ENCODE results near the gene SYT1. TPM values are rescaled to one million over a fixed set of nuclear protein-coding genes. Genes with fewer than 3 reads are reported as not detected.
A peak's percentile ranks its signal among the peaks of the same experiment; 100 is the strongest.

Gene SYT1
- total and polyA plus RNA-seq, 4 donors = 0.53 to 0.84 (median 0.64) TPM

DNA sequence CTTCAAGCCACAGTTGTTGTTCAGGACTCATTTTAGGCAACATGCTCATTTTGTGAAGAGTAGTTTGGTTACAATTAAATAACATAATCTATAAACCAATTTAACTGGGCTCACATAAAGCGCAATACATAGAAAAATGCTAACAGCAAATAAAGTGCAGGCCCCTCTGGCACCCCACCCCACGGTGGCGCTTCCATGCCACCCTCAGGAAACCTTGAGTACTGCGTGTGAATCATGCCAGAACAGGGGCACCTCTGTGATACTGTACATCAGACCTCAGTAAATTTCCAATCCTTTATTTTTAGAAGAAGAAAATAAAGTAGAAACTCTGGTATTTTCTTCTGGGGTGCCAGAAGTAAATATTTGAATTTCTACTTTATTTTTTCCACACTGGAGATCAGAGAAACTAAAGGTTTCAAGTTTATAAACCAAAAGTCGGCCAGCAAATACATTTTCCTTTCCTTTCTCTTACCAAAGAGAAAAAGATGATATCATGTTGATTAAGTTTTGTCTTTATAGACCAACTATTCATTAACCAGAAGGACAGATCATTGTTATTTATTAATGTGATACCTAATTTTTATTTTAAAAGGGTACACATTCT, 509.4 kb downstream of the SYT1 start:
- H3K27me3 ChIP-seq (ENCODE audit: control insufficient read depth in 4 of 4, insufficient read depth in 4 of 4, low read length in 3 of 4) = peaks cover 0 to 2% (median 0%) of the 10 kb centered on the region in 4 donors
- no peak overlapping the region for H3K4me3 ChIP-seq (ENCODE audit: low read depth in 1 of 3, low read length in 3 of 3)
- no peaks in the 10 kb centered on the region for H3K36me3 ChIP-seq (ENCODE audit: control insufficient read depth in 4 of 4, insufficient read depth in 3 of 4, low read depth in 1 of 4, low read length in 3 of 4)
- no peak for DNase-seq (ENCODE audit: low spot score)
- H3K4me1 ChIP-seq (ENCODE audit: control insufficient read depth in 4 of 4, insufficient read depth in 4 of 4, low read length in 3 of 4) = no peaks in the 10 kb centered on the region
- WGBS = 64% methylated on average over 5 of the region's 5 CpGs
- no peaks in the 10 kb centered on the region for H3K9me3 ChIP-seq (ENCODE audit: control insufficient read depth in 4 of 4, low read length in 3 of 4)
- no peak overlapping the region for H3K9ac ChIP-seq (ENCODE audit: low read depth in 1 of 2, low read length in 2 of 2)
- no peak overlapping the region for H3K27ac ChIP-seq (ENCODE audit: low read depth in 1 of 2, low read length in 2 of 2)
- no peak for TF ChIP-seq JUND (IDR thresholded peaks at IDR 0.05)
- TF ChIP-seq, protein P1, sequence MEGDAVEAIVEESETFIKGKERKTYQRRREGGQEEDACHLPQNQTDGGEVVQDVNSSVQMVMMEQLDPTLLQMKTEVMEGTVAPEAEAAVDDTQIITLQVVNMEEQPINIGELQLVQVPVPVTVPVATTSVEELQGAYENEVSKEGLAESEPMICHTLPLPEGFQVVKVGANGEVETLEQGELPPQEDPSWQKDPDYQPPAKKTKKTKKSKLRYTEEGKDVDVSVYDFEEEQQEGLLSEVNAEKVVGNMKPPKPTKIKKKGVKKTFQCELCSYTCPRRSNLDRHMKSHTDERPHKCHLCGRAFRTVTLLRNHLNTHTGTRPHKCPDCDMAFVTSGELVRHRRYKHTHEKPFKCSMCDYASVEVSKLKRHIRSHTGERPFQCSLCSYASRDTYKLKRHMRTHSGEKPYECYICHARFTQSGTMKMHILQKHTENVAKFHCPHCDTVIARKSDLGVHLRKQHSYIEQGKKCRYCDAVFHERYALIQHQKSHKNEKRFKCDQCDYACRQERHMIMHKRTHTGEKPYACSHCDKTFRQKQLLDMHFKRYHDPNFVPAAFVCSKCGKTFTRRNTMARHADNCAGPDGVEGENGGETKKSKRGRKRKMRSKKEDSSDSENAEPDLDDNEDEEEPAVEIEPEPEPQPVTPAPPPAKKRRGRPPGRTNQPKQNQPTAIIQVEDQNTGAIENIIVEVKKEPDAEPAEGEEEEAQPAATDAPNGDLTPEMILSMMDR (IDR thresholded peaks at IDR 0.05; ENCODE audit: low read depth, low read length, missing input control) = peak; percentile 35
- peak; percentile 54 to 61 for TF ChIP-seq RAD21 (IDR thresholded peaks at IDR 0.05)
- no peak for TF ChIP-seq NR2F2 (IDR thresholded peaks at IDR 0.05)

DNA sequence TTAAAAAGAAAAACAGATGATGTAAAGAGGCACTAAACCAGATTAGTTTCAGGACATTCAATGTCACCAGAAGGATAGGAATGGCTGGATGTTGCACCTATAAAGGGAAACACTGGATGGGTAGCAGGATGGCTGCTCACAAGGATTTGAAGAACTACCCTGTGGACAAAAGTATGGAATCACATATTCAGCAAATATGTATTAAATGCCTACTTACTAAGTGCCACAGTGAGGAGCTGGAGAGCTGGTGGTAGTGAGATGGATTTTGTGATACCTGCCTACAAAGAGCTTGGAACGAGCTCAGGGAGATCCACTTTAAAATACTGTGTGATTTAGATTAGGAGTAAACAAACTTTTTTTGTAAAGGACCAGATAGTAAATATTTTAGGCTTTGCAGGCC, 510.0 kb downstream of the SYT1 start:
- Histone ChIP-seq H3K4me1 (ENCODE audit: control insufficient read depth in 4 of 4, insufficient read depth in 4 of 4, low read length in 3 of 4) (no peaks in the 10 kb centered on the region), H3K9ac (ENCODE audit: low read depth in 1 of 2, low read length in 2 of 2) (no peak overlapping the region), H3K9me3 (ENCODE audit: control insufficient read depth in 4 of 4, low read length in 3 of 4) (no peaks in the 10 kb centered on the region), H3K27me3 (ENCODE audit: control insufficient read depth in 4 of 4, insufficient read depth in 4 of 4, low read length in 3 of 4) (peaks cover 0 to 2% (median 0%) of the 10 kb centered on the region in 4 donors), H3K4me3 (ENCODE audit: low read depth in 1 of 3, low read length in 3 of 3) (no peak overlapping the region), H3K27ac (ENCODE audit: low read depth in 1 of 2, low read length in 2 of 2) (no peak overlapping the region), H3K36me3 (ENCODE audit: control insufficient read depth in 4 of 4, insufficient read depth in 3 of 4, low read depth in 1 of 4, low read length in 3 of 4) (no peaks in the 10 kb centered on the region)
- TF ChIP-seq RXRA (IDR thresholded peaks at IDR 0.05) = no peak
- TF ChIP-seq RAD21 (IDR thresholded peaks at IDR 0.05) = no peak
- no peak for TF ChIP-seq FOXA2 (IDR thresholded peaks at IDR 0.05)
- TF ChIP-seq NR2F2 (IDR thresholded peaks at IDR 0.05) = no peak
- no peak for TF ChIP-seq EGR1 (IDR thresholded peaks at IDR 0.05; ENCODE audit: low read depth in 2 of 2)
- TF ChIP-seq FOXA1 (IDR thresholded peaks at IDR 0.05) = no peak
- TF ChIP-seq, protein P1 (IDR thresholded peaks at IDR 0.05; ENCODE audit: low read depth, low read length, missing input control) = no peak
- TF ChIP-seq, protein P2, sequence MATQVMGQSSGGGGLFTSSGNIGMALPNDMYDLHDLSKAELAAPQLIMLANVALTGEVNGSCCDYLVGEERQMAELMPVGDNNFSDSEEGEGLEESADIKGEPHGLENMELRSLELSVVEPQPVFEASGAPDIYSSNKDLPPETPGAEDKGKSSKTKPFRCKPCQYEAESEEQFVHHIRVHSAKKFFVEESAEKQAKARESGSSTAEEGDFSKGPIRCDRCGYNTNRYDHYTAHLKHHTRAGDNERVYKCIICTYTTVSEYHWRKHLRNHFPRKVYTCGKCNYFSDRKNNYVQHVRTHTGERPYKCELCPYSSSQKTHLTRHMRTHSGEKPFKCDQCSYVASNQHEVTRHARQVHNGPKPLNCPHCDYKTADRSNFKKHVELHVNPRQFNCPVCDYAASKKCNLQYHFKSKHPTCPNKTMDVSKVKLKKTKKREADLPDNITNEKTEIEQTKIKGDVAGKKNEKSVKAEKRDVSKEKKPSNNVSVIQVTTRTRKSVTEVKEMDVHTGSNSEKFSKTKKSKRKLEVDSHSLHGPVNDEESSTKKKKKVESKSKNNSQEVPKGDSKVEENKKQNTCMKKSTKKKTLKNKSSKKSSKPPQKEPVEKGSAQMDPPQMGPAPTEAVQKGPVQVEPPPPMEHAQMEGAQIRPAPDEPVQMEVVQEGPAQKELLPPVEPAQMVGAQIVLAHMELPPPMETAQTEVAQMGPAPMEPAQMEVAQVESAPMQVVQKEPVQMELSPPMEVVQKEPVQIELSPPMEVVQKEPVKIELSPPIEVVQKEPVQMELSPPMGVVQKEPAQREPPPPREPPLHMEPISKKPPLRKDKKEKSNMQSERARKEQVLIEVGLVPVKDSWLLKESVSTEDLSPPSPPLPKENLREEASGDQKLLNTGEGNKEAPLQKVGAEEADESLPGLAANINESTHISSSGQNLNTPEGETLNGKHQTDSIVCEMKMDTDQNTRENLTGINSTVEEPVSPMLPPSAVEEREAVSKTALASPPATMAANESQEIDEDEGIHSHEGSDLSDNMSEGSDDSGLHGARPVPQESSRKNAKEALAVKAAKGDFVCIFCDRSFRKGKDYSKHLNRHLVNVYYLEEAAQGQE (IDR thresholded peaks at IDR 0.05) = no peak
- TF ChIP-seq HNF4A (conservative IDR thresholded peaks at IDR 0.05) = no peak
- TF ChIP-seq, protein P3, sequence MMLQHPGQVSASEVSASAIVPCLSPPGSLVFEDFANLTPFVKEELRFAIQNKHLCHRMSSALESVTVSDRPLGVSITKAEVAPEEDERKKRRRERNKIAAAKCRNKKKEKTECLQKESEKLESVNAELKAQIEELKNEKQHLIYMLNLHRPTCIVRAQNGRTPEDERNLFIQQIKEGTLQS (IDR thresholded peaks at IDR 0.05) = no peak
- no peak for TF ChIP-seq GABPA (IDR thresholded peaks at IDR 0.05 in 1 of 2, conservative IDR thresholded peaks at IDR 0.05 in 1 of 2)
- TF ChIP-seq, protein P4, sequence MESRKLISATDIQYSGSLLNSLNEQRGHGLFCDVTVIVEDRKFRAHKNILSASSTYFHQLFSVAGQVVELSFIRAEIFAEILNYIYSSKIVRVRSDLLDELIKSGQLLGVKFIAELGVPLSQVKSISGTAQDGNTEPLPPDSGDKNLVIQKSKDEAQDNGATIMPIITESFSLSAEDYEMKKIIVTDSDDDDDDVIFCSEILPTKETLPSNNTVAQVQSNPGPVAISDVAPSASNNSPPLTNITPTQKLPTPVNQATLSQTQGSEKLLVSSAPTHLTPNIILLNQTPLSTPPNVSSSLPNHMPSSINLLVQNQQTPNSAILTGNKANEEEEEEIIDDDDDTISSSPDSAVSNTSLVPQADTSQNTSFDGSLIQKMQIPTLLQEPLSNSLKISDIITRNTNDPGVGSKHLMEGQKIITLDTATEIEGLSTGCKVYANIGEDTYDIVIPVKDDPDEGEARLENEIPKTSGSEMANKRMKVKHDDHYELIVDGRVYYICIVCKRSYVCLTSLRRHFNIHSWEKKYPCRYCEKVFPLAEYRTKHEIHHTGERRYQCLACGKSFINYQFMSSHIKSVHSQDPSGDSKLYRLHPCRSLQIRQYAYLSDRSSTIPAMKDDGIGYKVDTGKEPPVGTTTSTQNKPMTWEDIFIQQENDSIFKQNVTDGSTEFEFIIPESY (IDR thresholded peaks at IDR 0.05) = no peak
- TF ChIP-seq HNF4G (IDR thresholded peaks at IDR 0.05) = no peak
- TF ChIP-seq, protein P5, sequence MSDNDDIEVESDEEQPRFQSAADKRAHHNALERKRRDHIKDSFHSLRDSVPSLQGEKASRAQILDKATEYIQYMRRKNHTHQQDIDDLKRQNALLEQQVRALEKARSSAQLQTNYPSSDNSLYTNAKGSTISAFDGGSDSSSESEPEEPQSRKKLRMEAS (IDR thresholded peaks at IDR 0.05) = no peak
- TF ChIP-seq TAF1 (conservative IDR thresholded peaks at IDR 0.05) = no peak
- no peak for TF ChIP-seq YY1 (IDR thresholded peaks at IDR 0.05)
- no peak for TF ChIP-seq SP1 (IDR thresholded peaks at IDR 0.05)
- no peak for TF ChIP-seq JUND (IDR thresholded peaks at IDR 0.05)
- 53% methylated on average over 1 of the region's 1 CpG for WGBS
- no peak for DNase-seq (ENCODE audit: low spot score)

Data from liver (tissue), 9 donors.